ENCODE data around the gene TXNRD2.

The TXNRD2 gene

DNA sequence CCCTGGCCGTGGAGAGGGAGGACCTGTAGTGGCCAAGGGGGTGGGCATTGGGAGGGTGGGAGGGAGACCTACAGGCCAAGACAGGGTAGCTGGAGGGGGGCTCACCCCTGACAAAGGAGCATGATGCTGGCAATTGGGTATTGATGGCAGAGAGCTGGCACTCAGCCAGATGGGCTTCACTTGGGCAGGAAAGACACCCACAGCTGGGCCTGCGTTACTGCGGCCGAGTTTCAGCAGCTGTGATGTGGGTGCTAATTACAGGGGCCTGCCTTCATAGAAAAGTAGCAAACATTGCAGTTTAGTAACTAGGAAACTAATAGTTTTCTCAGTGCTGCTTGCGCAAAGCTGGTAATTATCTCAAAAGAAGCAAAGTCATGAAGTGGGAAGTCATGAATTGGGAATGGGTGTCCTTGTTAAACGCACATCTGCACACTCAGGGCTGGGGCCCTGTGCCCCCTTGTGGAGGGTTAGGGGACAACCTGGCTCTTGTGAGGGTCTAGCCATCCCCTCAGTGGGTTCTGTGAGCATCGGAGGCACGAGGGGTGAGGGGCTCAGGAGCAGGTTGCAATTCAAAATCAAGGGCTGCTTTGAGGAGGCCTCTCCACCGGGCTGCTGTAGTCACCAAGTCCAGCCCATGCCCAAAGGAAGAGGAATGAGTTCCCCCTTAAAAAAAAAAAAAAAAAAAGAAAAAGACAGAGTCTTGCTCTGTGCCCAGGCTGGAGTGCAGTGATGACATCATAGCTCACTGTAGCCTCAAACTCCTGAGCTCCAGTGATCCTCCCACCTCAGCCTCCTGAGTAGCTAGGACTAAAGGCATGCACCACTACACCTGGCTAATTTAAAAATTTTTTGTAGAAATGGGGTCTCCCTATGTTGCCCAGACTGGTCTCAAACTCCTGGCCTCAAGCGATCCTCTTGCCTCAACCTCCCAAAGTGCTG lies 24.4 kb upstream of the TXNRD2 start:
- DNase-seq, result no peak

- DNase-seq, result no peak
Observed at GRCh38 chr22:19964701-19965386, 23.2 kb upstream of the TXNRD2 start.

GRCh38 chr22:19963863-19964642 lies 22.4 kb upstream of the TXNRD2 start:
- no peak for DNase-seq

- DNase-seq, result peak; percentile 70
Observed at GRCh38 chr22:19962909-19963806, 21.5 kb upstream of the TXNRD2 start.

DNA sequence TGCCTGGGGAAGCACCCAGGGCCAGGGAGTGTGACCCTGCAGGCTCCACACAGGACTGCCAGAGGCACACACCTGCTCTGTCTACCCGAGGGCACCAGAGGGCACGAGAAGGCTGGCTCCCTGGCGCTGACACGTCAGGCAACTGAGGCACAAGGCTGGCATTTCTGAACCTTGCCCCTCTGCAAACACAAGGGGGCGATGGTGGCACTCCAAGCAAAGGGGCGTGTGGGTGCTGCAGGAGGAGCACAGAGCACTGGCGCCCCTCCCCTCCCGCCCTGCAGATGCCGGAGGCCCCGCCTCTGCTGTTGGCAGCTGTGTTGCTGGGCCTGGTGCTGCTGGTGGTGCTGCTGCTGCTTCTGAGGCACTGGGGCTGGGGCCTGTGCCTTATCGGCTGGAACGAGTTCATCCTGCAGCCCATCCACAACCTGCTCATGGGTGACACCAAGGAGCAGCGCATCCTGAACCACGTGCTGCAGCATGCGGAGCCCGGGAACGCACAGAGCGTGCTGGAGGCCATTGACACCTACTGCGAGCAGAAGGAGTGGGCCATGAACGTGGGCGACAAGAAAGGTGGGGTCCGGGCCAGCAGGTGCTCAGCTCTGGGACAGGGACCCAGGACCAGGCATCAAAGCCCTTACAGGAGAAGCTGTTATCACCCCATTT lies 20.8 kb upstream of the TXNRD2 start:
- peak; percentile 79 for DNase-seq

GRCh38 chr22:19961868-19962245 lies 20.2 kb upstream of the TXNRD2 start:
- DNase-seq, result no peak

DNA sequence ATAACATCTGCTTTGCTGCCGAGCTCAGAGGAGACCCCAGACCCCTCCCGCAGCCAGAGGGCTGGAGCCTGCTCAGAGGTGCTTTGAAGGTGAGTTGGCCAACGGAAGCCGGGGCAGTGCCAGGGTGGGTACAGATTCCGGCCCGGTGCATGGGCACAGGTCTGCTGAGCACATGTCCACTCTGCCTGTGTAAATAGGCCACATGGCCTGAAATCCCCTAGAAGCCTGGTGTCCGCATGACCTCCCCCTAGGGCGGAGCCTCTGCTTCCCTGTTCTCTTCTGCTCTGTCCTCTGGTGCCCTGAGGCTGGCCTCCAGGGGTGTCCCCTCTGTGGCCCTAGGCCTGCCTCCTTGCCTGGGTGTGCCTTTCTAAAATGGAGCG lies 19.6 kb upstream of the TXNRD2 start:
- no peak for DNase-seq

- no peak for DNase-seq
Observed at GRCh38 chr22:19960491-19961200, 19.0 kb upstream of the TXNRD2 start.

- no peak for DNase-seq
Observed at GRCh38 chr22:19959587-19960490, 18.2 kb upstream of the TXNRD2 start.

DNA sequence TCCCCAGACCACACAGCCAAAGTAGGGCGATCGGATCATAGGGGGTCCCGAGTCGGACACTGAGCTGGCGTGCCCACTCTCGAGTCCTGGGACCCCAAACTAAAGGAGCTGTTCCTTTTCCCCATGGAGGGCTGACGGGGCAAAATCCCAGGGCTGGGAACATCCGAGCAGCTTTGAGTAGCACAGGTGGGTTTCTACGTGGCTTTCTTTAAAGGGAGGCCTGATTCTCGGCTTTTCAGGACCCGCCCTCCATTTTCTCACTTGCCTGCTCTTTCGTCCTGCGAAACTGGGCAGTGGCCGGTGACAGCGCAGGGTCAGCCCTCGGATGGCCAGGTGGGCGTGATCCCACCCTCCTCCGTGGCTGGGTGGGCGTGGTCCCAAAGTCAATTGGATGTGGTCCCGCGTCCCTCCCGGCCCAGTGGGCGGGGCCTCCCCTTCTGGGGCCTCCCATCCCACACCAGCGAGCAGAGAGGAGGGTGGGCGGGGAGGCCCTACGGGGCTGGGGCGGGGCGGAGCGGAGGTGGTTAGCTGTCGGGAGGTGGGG lies 17.5 kb upstream of the TXNRD2 start:
- no peak for DNase-seq

DNA sequence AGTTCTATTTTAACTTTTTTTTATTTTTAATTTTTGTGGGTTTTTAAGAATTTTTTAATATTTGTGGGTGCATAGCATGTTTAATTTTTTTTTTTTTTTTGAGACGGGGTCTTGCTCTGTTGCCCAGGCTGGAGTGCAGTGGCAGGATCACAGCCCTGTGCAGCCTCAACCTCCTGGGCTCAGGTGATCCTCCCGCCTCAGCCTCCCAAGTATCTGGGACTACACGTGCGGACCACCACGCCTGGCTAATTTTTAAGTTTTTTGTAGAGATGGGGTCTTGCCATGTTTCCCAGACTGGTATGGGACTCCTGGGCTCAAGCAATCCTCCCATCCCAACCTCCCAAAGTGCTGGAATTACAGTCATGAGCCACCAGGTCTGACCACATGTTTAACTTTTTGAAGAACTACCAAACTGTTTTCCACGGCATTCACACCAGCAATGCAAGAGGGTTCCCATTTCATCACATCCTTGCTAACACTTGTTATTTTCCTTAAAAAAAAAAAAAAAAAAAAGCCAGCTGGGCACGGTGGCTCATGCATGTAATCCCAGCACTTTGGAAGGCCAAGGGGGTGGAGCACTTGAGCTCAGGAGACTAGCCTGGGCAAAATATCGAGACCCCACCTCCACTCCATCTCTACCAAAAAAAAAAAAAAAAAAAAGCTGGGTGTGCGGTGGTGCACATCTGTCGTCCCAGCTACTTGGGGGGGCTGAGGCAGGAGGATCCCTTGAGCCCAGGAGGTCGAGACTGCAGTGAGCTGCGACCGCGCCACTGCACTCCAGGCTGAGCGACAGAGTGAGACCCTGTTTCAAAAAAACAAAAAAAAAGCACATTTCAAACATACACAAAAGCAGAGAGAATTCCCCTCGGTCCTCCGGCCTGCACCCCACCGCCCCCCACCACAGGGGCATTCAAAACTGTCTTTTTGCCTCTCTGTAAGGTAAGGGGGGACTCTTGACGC lies 16.7 kb upstream of the TXNRD2 start:
- no peak for DNase-seq

DNA sequence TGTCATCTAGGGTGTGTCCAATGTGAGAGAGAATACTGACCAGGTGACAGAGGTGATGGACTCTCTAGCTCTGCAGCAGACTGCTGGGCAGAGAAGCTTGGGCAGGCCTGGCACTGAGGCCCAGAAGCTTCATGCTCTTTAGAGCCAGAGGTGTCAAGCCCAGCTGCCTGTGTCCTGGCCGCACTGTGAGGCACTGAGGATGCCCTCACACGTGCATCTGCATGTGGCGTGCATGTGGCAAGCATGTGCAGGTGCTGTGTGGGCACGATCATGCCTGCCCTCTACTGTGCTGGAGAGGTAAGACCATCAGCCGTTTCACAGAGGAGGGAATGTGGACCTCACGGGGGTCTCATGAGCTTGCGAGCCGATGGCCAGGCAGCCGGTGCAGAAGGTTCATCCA lies 15.8 kb upstream of the TXNRD2 start:
- no peak for DNase-seq

DNA sequence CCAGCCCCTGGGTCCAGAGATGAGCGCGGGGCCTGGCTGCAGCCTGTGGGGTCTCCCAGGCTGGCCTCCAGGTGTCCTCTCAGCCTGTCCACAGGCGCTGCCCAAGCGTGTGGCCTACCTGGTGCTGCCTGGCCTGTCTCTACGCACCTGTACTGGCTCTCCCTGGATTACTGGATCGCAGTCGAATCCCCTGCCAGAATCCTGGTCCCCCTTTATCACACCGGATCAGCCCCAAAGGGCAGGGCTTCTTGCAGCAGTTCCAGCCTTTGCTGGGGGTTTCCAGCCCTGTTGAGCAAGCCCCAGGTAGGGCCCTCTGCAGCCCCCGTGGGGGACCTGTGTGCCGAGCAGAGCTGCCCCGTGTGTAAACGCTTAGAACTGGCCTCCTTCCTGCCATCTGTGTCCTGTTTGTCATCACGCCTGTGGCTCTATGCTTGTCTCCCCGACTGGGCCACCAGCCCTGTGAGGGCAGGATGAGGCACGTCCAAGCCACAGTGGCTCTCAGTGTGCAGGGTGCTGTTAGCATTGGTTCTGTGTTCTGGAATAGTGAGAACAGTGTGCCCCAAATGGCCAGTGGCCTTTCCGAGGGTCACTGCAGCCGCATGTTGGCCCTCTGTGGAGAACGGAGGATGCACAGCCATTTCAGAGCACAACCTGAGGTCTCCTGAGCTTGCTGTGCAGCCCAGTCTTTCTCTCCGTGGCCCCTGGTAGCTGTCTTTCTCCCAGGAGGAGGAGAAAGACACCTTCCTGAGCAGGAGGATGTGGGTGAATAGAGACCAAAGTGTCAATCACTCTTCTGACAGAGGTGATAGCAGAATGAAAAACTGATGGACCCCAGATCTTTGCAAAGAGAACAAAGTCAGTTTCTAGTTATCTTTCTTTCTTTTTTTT lies 13.9 kb upstream of the TXNRD2 start:
- DNase-seq, result no peak

DNA sequence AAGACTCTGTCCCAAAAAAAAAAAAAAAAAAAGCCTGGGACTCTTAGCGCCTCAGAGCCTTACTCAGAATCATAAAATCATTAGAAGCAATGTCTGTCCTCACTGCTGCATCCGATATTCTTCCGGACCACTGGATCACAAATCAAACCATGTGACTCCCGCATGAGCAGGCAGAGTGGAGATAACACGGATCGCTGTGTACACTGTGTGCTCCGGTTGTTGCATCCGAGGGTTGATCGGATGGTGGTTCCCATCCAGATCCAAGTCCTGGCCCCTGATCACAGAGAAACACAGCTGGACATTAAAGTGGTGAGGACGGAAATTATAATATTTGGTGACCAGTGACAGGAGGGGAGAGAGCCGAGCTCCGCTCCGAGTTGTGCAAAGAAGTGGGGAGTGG lies 9.7 kb upstream of the TXNRD2 start:
- no peak for DNase-seq

DNA sequence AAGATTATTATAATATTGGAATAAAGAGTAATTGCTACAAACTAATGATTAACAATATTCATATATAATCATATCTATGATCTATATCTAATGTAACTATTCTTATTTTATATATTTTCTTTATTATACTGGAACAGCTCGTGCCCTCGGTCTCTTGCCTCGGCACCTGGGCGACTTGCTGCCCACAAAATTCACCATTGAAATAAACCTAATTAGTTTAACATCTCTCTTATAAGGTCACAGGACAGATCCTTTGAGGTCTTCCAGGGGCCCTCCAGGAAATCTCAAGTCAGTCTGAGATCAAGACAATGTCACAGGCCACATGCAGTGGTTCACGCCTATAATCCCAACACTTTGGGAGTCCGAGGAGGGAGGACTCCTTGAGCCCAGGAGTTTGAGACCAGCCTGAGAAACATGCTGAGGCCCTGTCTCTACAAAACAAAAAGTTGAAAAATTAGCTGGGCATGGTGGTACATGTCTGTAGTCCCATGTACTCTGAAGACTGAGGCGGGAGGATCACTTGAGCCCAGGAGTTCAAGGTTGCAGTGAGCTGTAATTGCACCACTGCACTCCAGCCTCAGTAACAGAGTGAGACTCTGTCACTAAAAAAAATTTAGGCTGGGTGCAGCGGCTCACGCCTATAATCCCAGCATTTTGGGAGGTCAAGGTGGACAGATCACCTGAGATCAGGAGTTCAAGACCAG lies 6.6 kb upstream of the TXNRD2 start:
- DNase-seq, result no peak

- no peak for DNase-seq
Observed at GRCh38 chr22:19943082-19944026, 1.7 kb upstream of the TXNRD2 start.
